ENCODE measurements around the gene USP2.

Gene USP2

DNA sequence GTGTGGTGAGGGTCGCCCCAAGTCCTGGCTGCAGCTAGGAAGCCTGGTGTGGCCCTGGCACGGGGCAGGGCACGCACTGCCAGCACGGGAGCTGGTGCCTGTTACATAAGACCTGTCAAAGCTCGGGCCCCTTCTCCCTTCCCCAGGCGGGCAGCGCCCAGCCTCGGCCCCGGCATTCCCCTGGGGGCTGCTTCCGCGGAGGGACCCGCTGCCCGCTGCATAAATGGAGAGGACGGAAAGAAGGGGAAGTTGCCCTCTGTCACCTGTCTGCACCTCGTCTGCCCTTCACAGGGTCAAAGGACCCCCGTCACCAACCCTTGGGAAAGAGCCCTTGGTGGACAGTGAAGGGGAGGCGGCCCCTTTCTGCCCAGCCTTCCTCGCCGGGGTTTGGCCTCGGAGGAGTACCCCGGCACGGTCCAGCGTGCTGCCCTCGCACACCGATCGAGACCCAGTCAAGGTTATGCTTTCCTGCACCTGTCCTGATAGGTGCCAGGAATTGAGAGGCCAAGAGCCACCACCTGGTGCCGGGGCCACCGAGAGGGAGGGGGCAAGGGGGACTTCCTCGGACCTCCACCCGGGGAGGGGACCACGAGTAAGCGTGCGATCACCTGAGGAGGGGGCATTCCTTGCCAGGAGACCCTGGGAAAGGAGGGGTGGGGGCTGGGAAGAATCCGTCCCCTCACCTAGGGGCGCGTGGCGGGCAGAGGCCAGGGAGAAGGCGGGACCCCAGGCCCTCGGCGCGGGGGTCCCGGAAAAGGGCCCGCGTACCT, 18.2 kb downstream of the USP2 start:
- Histone ChIP-seq H3K4me3 (ENCODE audit: low read depth, low read length) (no peak overlapping the region), H3K27ac (ENCODE audit: low read depth, low read length) (no peak overlapping the region)

DNA sequence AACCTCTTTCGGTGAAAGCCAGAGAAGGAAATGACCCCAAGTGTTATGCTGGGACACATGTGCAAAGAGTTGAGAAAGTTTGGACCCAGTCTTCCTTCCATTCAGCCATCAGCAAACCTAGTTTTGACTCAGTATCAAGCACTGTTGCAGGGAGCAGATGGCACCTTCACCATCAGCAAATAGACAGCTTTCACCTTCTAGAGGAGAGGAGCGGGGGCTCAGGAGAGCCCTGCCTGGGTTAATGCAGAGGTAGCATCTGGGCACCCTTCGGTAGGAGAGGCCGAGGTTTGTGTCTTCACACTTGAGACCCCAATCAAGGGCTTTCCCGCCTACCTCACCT, 18.8 kb downstream of the USP2 start:
- H2AFZ ChIP-seq (ENCODE audit: low read length, unreplicated experiment) = no peak overlapping the region
- H3K27ac ChIP-seq (ENCODE audit: low read depth, low read length) = no peak overlapping the region
- H3K4me1 ChIP-seq (ENCODE audit: control insufficient read depth, insufficient read depth, low read length, unreplicated experiment) = peaks cover 35% of the 10 kb centered on the region
- no peaks in the 10 kb centered on the region for H3K36me3 ChIP-seq (ENCODE audit: insufficient read depth, low read length)
- H3K79me2 ChIP-seq (ENCODE audit: control insufficient read depth, insufficient read depth, low read length, unreplicated experiment) = no peaks in the 10 kb centered on the region
- H3K27me3 ChIP-seq (ENCODE audit: insufficient read depth, low read length) = peaks cover 29% of the 10 kb centered on the region
- H3K4me3 ChIP-seq (ENCODE audit: low read depth, low read length) = no peak overlapping the region

More for the DNA sequence above, 18.2 kb downstream of the USP2 start:
- Histone ChIP-seq H3K27me3 (ENCODE audit: insufficient read depth, low read length) (peaks cover 27% of the 10 kb centered on the region), H3K79me2 (ENCODE audit: control insufficient read depth, insufficient read depth, low read length, unreplicated experiment) (no peaks in the 10 kb centered on the region), H2AFZ (ENCODE audit: low read length, unreplicated experiment) (no peak overlapping the region), H3K36me3 (ENCODE audit: insufficient read depth, low read length) (no peaks in the 10 kb centered on the region), H3K4me1 (ENCODE audit: control insufficient read depth, insufficient read depth, low read length, unreplicated experiment) (peaks cover 41% of the 10 kb centered on the region)

DNA sequence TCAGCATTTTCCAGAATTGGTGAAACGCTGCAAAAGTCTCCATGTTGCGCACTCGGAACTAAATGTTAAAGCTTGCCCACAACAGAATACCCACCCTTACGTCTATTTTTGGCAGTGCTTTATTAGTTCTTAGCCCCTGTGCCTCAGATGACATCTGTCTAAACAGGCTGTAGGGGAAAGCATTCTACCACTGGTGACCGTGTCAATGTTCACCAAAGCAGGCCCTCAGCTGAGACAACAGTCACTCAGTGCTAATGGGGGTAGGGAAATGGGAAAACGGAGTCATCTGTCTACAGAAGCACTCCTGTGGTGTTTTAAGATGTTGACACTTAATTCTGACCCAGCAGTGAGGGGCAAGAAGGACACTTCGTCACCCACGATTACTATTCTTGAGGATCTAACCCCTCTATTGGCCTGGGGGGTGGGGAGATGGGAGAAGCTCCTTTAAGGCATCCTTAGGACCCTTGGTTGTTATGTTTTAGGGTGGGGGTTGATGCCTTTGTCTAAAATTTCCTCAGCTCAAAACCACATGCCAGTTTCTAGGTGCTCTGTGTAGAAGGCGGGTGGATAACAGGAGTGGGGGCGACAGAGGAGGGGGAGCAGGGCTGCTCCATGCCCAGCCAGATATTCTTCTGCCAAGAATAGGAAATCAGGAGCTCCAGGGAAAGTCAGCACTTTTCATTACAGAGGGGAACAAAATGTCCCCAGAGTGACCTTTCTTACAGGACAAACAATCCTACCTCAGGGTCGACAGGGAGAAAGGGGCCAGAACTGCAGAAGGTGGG, 19.4 kb downstream of the USP2 start:
- H3K27ac ChIP-seq (ENCODE audit: low read depth, low read length) = no peak overlapping the region
- H3K36me3 ChIP-seq (ENCODE audit: insufficient read depth, low read length) = no peaks in the 10 kb centered on the region
- H2AFZ ChIP-seq (ENCODE audit: low read length, unreplicated experiment) = no peak overlapping the region
- H3K27me3 ChIP-seq (ENCODE audit: insufficient read depth, low read length) = peaks cover 31% of the 10 kb centered on the region
- H3K4me3 ChIP-seq (ENCODE audit: low read depth, low read length) = no peak overlapping the region
- H3K4me1 ChIP-seq (ENCODE audit: control insufficient read depth, insufficient read depth, low read length, unreplicated experiment) = peaks cover 35% of the 10 kb centered on the region
- H3K79me2 ChIP-seq (ENCODE audit: control insufficient read depth, insufficient read depth, low read length, unreplicated experiment) = no peaks in the 10 kb centered on the region

DNA sequence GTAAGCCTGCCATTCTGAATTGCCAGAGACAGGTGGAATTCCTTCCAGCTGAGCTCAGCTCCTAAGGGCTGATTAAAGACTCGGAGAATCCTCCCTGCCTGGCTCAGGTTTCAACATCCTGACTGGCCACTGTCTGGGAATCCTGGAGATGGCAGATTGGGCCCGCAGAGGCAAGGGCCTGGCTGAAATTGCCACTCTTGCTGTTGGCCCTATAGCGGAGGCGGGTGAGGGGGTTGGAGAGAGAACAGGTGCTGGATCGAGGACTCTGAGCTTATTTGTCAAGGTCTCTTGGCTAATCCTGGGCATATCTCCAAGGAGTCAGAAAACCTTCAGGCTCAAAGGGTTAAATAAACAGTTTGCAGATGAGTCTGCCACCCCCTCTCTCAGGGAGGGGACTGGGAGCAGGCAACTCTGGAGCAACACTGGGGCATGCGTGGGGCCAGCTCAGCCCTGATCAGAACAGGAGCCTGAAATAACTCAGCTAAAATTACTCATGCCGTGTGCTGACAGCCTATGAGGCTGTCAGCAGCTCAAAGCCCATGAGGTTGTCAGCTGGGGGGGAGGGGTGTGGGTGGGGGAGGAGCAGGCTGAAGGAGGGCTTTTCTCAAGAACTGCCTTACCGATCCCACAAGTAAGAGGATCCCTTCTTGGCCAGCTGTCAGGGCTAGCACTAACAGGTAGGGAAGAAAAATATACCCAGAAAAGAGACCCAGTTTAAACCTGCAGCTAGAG, 20.3 kb downstream of the USP2 start:
- Histone ChIP-seq H3K27me3 (ENCODE audit: insufficient read depth, low read length) (peaks cover 26% of the 10 kb centered on the region), H3K4me1 (ENCODE audit: control insufficient read depth, insufficient read depth, low read length, unreplicated experiment) (peaks cover 35% of the 10 kb centered on the region), H2AFZ (ENCODE audit: low read length, unreplicated experiment) (no peak overlapping the region), H3K36me3 (ENCODE audit: insufficient read depth, low read length) (no peaks in the 10 kb centered on the region), H3K4me3 (ENCODE audit: low read depth, low read length) (no peak overlapping the region), H3K79me2 (ENCODE audit: control insufficient read depth, insufficient read depth, low read length, unreplicated experiment) (no peaks in the 10 kb centered on the region), H3K27ac (ENCODE audit: low read depth, low read length) (no peak overlapping the region; the same call in 1 of the 2 replicates)

DNA sequence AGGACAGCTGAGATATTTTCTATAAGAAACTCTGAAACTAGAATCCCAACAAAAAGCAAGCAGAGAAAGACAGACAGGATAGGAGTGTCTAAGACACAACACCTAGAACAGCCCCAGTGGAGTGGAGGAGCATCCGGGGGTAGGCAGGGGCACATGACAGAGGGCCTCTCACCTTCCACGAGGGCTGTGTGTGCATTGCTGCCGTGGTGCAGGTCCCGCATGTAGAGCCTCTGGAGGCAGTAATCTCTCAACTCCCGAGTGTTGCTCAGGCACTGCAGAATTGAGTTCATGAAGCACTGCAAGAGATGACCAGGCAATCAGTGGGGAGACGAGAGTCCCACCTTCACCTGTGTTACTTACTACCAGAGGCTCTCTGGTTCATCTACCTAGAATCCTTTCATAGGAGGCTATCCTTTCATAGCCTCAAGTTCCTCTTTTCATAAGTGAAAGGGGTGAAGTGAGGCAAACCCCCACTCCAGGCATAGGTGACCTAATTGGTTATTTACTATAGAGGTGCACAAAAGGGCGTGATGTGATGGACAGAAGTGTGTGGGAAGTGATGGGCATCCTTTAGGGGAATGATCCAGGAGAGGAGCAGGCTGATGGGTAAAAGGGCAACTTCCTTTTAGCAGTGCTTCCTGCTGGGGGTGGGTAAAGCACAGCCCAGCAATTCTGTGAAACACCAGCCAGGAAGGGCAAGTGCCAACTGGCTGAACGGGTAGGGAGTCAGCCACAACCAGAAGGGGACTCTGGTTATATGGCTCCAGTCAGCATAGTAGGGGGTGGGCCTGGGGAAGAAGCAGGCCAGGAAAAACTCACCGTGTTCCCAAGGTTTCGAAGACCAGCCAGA, 21.9 kb downstream of the USP2 start:
- H3K36me3 ChIP-seq (ENCODE audit: insufficient read depth, low read length) = no peaks in the 10 kb centered on the region

DNA sequence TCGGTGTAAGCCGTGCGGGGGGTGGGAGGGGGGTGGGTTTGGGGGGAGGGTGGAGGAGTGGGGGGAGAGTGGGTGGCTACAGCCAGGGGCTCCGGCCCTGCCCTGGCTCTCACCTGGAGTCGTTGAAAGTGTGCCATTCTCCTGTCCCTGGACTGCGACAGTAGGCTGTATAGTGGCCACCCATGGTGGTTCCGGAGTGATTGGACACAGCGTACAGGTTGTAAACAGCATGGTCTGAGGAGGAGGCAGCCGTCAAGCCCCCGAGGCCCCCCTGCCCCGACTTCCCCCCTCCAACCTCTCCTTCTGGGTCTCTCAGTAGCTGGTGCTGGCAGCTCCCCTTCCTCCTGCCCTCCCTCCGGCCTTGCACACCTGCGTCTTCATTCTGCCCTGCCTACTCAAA, 24.4 kb downstream of the USP2 start:
- peak overlapping the region; percentile 71 for H3K4me3 ChIP-seq (ENCODE audit: low read depth, low read length)
- H2AFZ ChIP-seq (ENCODE audit: low read length, unreplicated experiment) = no peak overlapping the region
- peaks cover 20% of the 10 kb centered on the region for H3K4me1 ChIP-seq (ENCODE audit: control insufficient read depth, insufficient read depth, low read length, unreplicated experiment)
- no peaks in the 10 kb centered on the region for H3K36me3 ChIP-seq (ENCODE audit: insufficient read depth, low read length)
- peaks cover 17% of the 10 kb centered on the region for H3K27me3 ChIP-seq (ENCODE audit: insufficient read depth, low read length)
- H3K27ac ChIP-seq (ENCODE audit: low read depth, low read length) = no peak overlapping the region
- H3K79me2 ChIP-seq (ENCODE audit: control insufficient read depth, insufficient read depth, low read length, unreplicated experiment) = no peaks in the 10 kb centered on the region

More for the DNA sequence above, 21.9 kb downstream of the USP2 start:
- Histone ChIP-seq H3K4me3 (ENCODE audit: low read depth, low read length) (no peak overlapping the region), H2AFZ (ENCODE audit: low read length, unreplicated experiment) (no peak overlapping the region), H3K27ac (ENCODE audit: low read depth, low read length) (no peak overlapping the region), H3K79me2 (ENCODE audit: control insufficient read depth, insufficient read depth, low read length, unreplicated experiment) (no peaks in the 10 kb centered on the region), H3K4me1 (ENCODE audit: control insufficient read depth, insufficient read depth, low read length, unreplicated experiment) (peaks cover 32% of the 10 kb centered on the region), H3K27me3 (ENCODE audit: insufficient read depth, low read length) (peaks cover 20% of the 10 kb centered on the region)

DNA sequence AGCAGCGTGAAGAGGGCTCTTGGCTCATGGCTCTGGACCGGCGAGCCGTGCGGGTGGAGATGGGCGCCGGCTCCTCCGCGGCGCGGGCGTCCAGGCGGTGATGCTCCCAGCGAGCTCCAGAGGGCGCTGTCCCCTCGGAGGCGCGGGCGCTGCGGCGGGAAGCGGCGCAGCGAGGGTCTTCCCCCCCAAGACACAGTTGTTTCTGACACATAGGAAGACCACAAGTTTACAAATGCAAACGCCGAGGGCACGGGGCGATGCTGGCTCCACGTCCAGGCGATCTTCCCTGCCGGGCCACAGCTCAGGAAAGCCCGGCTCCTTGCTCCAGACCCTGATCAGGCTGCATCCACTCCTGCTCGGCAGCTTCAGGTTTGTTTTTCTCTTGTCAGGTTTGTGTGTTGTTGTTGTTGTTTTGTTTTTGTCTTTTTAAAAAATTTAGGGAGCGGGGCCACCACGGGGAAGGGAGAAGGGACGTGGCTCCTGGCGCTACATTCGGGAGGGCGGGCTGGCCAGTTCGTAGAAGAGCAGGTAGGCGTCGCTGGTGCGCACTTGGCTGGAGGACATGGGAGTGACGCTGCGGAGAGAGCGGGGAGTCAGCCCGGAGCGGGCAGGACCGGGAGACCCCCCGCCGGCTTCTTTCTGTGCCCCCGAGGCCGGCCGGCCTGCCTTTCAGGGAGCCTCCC, 25.0 kb downstream of the USP2 start:
- H3K27ac ChIP-seq (ENCODE audit: low read depth, low read length) = no peak overlapping the region
- H3K36me3 ChIP-seq (ENCODE audit: insufficient read depth, low read length) = no peaks in the 10 kb centered on the region
- H3K4me1 ChIP-seq (ENCODE audit: control insufficient read depth, insufficient read depth, low read length, unreplicated experiment) = peaks cover 14% of the 10 kb centered on the region
- no peaks in the 10 kb centered on the region for H3K79me2 ChIP-seq (ENCODE audit: control insufficient read depth, insufficient read depth, low read length, unreplicated experiment)
- peak overlapping the region; percentile 71 for H3K4me3 ChIP-seq (ENCODE audit: low read depth, low read length)
- peak overlapping the region; percentile 71 for H2AFZ ChIP-seq (ENCODE audit: low read length, unreplicated experiment)
- H3K27me3 ChIP-seq (ENCODE audit: insufficient read depth, low read length) = peaks cover 23% of the 10 kb centered on the region

DNA sequence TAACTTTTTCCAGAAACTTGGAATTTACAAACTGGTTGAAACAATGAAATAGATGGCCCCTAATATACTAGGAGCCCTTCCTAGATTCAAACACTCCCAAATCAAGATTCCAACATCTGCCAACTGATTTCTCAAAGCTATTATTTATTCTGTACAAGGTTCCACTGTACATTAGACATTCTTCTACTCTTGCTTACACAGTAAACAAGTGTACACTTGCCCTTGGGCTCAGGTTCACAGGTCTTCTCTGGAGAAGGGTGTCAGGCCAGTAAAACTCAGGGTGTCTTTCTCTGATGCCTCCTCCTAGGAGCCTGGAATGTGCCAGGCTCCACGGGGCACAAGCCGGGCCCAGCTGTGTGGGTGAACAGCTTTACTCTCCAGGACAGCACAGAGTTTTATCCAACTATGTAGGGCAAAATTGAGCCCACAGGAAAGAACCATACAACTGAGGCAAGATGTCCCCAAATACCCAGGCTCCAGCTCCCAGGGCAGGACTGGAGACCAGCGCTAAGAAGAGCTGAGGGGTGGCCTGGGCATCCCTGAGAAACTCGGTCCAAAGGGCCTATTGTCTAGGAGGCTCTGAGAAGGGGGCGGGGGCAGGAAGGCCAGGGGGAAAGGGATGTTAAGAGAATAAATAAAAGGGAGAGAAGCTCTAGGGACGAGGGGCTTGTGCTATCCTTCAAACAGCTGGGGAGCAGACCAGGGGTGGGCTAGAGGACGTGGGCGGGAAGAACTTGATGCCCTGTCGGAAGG, 26.2 kb downstream of the USP2 start:
- Histone ChIP-seq H3K4me1 (ENCODE audit: control insufficient read depth, insufficient read depth, low read length, unreplicated experiment) (peaks cover 5% of the 10 kb centered on the region), H3K27ac (ENCODE audit: low read depth, low read length) (no peak overlapping the region), H2AFZ (ENCODE audit: low read length, unreplicated experiment) (no peak overlapping the region), H3K27me3 (ENCODE audit: insufficient read depth, low read length) (peaks cover 23% of the 10 kb centered on the region), H3K36me3 (ENCODE audit: insufficient read depth, low read length) (no peaks in the 10 kb centered on the region), H3K4me3 (ENCODE audit: low read depth, low read length) (no peak overlapping the region), H3K79me2 (ENCODE audit: control insufficient read depth, insufficient read depth, low read length, unreplicated experiment) (no peaks in the 10 kb centered on the region)

DNA sequence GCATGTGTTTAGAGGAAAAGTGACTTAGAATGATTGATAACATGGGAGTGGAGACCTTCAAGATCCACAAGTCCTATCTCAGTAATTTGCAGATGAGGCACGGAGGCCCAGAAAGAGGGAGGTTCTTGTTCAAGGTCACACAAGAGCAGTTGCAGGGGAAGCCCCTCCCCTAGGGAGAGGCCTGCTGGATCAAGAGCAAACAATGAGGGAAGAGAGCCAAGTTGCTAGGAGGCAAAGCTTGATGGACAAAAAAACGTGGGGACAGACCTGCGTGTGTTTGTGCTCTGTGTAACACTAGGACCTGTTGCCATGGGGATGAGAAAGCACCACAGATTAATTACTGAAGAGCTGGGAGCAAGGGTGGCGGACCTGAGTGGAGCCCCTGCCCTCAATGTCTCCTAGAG, 28.6 kb downstream of the USP2 start:
- no peaks in the 10 kb centered on the region for H3K4me1 ChIP-seq (ENCODE audit: control insufficient read depth, insufficient read depth, low read length, unreplicated experiment)
- no peaks in the 10 kb centered on the region for H3K79me2 ChIP-seq (ENCODE audit: control insufficient read depth, insufficient read depth, low read length, unreplicated experiment)
- H2AFZ ChIP-seq (ENCODE audit: low read length, unreplicated experiment) = no peak overlapping the region
- no peaks in the 10 kb centered on the region for H3K36me3 ChIP-seq (ENCODE audit: insufficient read depth, low read length)
- peaks cover 22% of the 10 kb centered on the region for H3K27me3 ChIP-seq (ENCODE audit: insufficient read depth, low read length)
- no peak overlapping the region for H3K4me3 ChIP-seq (ENCODE audit: low read depth, low read length)
- no peak overlapping the region for H3K27ac ChIP-seq (ENCODE audit: low read depth, low read length)

All from ACC112 (cell line).